GM19455 (cell line): Measurements from ENCODE around the gene PBX3.
"Not testable (repeated sequence)": the region's sequence is repeated elsewhere in the genome, so short reads cannot be mapped to it uniquely, and the experiment has no call there.

Experiments used
- ATAC-seq: cut with Tn5 transposase; IDR thresholded peaks from one replicate; pipeline ENCODE4 v1.9.1; 2021; ENCODE audit not compliant: unreplicated experiment

Gene PBX3

DNA sequence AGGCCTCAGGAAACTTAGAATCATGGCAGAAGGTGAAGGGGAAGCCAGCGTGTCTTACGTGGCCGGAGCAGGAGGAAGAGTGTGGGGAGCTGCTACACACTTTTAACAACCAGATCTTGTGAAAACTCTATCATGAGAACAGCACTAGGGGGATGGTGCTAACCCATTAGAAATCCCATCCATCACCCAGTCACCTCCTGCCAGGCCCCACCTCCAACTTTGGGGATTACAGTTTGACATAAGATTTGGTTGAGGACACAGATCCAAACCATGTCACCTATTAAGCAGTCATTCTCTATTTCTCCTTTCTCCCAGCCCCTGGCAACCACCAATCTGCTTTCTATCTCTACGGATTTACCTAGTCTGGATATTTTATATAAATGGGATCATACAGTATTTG, 26.9 kb downstream of the PBX3 start:
- ATAC-seq = no peak

DNA sequence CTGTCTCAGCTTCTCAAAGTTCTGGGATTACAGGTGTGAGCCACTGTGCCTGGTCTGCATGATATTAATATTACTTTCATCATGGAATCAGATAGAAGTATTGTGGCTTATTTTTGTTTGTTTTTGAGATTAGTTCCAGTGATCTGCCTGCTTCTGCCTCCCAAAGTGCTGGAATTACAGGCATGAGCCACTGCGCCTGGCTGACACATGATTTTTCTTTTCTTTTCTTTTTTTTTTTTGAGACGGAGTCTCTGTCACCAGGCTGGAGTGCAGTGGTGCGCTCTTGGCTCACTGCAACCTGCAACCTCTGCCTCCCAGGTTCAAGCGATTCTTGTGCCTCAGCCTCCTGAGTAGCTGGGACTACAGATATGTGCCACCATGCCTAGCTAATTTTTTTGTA, 29.6 kb downstream of the PBX3 start:
- not testable (repeated sequence) for ATAC-seq

DNA sequence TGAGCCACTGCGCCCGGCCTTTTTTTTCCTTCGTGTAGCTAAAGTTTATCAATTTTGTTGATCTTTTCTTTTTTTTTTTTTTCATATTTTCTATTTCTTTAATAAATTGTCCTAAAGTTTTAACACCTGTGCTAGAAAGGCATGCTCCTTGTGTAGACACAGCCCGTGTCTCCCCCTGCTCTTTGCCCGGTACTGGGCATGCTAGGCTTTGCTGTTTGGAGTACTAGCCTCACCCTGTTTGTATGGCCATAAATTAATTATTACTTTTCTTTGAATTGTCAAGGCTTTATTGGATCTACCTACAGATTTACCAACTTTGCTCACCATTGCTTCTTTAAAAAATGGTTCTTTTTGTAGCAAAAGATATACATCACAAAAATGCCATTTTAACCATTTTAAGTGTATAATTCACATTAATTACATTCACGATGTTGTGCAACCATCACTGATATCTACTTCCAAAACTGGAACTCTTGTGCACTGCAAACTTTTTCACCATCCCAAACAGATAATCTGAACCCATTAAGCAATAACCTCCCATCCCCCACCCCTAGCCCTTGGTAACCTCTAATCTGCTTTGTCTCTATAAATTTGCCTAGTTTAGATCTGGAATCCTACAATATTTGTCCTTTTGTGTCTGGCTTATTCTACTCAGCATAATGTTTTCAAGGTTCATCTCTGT, 31.5 kb downstream of the PBX3 start:
- ATAC-seq = not testable (repeated sequence)

DNA sequence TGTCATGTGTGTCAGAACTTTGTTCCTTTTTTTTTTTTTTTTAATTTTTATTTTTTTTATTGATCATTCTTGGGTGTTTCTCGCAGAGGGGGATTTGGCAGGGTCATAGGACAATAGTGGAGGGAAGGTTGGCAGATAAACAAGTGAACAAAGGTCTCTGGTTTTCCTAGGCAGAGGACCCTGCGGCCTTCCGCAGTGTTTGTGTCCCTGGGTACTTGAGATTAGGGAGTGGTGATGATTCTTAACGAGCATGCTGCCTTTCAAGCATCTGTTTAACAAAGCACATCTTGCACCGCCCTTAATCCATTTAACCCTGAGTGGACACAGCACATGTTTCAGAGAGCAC, 32.0 kb downstream of the PBX3 start:
- ATAC-seq = not testable (repeated sequence)

DNA sequence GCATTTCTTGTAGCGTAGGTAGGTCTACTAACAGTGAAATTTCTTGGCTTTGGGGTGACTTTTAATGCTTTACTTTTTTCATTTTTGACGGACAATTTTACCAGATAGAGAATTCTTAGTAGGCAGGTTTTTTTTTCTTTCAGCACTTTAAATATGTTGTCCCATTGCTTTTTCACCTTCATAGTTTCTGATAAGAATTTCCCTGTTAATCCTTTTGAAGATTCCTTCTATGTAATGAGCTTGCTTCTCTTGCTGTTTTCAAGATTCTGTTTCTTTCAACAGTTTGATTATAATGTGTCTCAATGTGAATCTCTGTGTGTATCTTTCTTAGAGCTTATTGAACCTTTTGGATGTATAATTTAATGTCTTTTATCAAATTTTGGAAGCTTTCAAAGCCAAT, 35.5 kb downstream of the PBX3 start:
- ATAC-seq = no peak

DNA sequence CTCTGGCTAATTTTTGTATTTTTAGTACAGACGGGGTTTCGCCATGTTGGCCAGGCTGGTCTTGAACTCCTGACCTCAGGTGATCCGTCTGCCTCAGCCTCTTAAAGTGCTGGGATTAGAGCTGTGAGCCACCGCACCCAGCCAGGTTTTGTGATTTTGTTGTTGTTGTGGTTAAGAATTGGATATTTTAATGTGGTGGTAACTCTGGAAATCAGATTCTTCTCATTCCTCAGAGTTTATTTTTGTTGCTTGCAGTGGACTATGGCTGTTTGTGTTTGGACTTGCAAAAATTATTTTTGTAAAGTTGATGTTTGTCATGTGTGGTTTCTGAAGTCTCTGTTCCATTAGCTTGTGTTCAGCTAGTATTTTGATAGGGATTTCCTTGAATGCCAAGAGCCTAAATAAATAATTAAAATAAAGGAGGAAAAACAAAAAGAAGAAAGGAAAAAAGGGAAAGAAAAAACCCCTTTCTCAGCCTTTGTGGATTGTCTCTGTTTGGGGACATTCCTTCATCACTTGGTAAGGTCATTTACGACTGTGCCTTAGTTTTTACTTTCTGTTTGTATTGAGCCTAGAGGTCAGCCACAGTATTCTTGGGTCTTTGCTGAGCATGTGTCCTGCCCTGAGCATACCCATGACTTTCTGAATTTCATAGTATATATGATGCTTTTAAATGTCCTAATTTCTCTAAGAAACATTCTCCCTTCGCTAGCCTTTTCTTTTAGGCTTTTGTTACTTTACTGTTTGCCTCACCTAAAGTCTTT, 37.3 kb downstream of the PBX3 start:
- ATAC-seq = no peak

DNA sequence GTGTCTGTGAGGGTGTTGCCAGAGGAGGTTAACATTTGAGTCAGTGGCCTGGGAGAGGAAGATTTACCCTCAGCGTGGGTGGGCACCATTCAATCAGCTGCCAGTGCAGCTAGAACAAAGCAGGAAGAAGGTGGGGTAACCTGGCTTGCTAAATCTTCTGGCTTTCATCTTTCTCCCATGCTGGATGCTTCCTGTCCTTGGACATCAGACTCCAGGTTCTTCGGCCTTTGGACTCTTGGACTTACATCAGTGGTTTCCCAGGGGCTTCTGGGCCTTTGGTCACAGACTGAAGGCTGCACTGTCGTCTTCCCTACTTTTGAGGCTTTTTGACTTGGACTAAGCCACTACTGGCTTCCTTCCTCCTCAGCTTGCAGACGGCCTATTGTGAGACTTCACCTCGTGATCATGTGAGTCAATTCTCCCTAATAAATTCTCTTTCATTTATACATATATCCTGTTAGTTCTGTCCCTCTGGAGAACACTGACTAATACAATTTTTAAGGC, 38.1 kb downstream of the PBX3 start:
- no peak for ATAC-seq

DNA sequence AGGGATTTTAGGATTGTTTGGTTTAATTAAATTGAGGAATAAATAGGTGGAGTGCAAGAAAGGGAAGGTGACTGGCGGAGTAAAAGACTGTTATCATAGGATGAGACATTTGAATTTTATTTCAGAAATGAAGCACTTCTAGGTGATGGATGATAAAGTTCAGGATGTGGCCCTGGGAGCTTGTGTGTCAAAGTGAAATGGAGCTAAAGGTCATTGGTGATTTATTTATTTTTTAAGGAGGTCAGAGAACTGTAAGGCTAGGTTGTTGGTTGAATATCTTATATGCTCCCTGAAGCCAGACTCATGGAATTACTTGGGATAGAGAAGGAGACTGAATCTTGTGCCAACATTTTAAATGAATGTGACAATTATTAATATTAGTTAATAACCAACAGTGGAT, 40.5 kb downstream of the PBX3 start:
- ATAC-seq = no peak

DNA sequence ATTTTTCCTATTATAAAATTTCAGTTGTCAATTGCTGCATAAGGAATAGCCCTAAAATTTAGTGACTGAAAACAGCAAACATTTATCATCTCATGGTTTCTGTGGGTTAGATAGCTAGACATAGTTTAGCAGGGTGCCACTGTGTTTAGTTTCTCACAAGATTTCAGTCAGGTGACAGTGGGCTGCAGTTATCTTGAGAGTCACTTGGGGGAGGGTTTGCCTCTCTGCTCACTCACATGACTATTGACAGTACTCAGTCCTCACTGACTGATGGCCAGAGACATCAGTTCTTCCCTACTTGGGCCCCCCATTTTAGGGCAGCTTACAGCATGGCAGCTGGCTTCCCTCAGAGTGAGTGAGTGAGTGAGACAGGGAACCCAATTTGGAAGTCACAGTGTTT, 42.0 kb downstream of the PBX3 start:
- no peak for ATAC-seq

DNA sequence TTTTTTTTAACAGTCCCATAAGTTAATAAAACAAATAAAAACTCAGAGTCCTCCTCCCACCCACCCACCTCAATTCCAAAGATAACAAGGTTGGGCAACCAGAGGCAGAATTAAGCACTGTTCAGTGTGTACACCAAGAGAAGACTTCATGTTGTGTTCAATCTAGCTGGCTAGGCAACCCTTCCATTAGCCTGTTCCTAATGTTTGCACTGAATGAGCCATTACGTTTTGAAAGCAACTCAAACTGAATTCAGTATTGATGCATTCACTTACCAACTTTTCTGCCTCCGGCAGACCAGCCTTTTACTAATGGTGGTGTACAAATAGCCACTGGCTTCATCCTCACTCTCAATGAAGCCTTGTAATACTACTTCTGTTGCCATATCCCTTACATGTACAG, 47.5 kb downstream of the PBX3 start:
- ATAC-seq = no peak

DNA sequence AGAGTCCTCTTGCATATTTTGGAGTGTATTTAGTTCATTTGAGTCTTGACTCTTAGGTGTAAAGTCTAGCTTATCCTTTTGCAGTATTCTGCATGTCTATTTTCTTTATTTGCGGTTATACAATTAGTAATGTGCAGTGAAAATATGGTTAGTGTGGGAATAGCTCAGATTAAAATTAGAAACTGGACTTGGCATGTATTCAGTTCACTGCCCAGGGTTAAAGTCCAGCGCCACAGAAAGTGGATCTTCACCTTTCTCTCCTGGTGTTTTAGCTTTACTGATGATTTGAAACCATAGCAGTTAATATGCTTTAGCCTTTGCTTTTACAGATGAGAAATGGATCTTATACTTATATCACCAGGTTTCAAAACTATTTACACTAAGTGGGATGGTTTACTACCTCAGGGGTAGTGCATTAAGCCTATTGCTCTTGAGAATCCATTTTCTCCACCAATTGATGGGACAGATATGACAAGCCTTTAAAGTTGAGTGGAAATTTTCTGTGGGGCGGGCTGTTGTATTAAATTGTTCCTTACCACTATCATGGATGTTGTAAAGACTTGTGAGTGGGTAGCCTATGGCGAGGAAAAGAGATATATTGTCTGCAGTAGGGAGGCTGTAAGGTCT, 48.9 kb downstream of the PBX3 start:
- no peak for ATAC-seq

DNA sequence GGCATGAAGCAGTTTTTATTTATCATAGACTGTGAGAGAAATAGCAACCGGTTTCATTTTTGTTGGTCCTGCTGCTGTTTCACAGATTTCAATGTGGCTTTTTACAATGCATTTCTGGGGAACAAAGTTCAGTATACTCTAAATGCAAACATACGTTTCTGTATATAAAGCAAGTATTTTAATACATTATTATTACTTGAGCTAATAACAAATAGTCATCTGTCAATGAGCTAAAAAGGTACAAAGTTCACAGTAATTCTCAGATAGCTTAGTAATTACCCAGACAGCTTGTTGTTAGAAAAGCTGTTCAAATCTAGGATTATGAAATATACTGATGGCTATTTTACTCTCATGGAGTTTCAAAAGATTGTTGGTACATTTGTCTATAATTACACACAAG, 50.8 kb downstream of the PBX3 start:
- no peak for ATAC-seq

DNA sequence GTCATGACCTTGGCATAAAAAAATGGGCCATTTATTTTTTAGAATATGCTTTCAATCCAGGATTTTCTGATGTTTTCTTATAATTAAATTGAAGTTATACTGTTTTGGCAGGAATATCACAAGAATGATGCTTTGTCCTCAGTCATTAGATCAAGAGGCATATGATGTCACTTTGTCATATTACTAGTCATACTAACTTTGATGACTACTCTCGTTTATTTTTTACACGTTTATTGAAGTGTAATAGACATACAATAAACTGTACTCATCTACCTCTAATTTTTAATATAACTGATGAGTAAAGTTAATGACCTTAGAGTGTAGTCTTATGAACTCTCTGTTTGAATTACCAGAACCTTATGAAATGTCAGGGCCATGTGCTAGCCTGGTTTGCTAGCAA, 56.4 kb downstream of the PBX3 start:
- no peak for ATAC-seq

DNA sequence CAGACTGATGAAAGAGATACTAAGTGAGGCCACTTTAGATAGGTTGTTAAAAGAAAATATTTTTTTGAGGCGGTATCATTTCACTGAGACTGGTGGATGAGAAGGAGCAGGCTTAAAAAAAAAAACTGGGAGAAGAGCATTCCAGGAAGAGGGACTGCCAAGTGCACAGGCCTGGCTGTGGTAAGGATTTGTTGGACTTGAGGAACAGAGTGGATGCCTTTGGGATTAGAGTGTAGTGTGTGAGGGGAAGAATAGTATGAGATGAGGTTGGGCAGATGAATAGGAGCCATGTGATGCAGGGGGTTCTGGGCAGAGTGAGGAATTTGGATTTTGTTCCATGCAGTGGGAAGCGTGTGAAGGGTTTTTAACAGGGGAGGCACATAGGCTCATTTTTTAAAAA, 57.9 kb downstream of the PBX3 start:
- ATAC-seq = no peak

DNA sequence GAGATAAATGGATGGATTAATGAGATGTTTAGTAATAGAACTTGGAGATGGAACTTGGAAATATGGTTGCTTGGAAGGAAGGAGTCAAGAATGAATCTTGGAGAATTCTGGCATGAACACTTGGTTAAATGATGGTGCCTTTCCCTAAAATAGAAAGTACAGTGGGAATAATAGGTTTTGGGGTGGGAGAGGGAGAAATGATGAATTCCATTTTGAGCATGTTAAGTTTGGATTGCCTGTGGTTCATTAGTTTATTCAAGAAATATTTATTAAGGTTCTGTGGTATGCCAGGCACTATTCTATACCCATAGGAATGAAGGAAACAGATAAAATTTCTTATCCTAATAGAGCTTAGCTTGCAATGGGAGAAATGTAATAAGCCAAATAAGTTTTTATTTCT, 58.4 kb downstream of the PBX3 start:
- ATAC-seq = no peak

DNA sequence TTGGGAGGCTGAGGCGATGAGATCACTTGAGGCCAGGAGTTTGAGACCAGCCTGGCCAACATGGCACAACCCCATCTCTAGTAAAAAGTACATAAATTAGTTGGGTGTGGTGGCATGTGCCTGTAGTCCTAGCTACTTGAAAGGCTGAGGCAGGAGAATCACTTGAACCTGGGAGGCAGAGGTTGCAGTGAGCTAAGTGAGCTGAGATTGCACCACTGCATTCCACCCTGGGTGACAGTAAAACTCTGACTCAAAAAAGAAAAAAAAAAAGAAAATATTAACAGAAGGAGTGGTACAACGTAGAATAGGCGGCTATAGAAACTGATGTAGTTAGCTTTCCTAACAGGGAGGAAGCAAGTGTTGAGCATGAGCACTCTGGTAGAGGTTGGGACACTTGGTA, 59.9 kb downstream of the PBX3 start:
- no peak for ATAC-seq

DNA sequence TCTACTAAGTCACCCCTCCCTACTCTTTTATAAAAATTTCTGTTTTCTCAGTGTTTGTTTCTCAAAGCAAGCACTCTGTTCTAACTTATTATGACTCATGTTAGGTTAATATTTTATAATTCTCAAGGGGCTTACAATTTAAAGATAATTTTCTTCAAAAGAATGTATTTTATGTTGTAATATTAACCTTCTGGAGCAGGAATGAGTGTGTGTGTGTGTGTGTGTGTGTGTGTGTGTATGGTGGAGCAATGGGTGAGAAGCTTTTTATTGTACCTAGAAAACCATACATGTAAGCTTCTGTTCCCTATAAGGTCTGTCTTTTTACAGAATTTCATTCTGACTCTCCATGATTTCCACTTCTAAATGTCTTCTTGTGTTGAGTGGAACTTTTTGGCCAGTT, 63.0 kb downstream of the PBX3 start:
- ATAC-seq = no peak

DNA sequence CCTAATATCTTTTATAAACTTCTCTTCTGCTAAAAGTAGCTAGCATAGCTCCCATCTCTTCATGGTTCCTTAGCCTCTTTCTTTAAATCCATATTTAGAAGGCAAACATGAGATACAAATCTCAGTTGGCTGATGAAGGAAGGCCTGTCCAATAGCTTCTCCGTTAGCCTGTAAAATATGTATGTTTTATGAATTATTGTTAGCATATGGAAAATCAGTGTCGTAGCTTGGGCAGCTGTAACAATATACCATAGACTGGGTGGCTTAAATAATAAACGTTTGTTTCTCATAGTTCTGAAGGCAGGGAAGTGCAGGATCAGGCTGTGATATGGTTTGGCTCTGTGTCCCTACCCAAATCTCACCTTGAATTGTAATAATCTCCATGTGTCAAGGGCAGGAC, 63.8 kb downstream of the PBX3 start:
- ATAC-seq = no peak

DNA sequence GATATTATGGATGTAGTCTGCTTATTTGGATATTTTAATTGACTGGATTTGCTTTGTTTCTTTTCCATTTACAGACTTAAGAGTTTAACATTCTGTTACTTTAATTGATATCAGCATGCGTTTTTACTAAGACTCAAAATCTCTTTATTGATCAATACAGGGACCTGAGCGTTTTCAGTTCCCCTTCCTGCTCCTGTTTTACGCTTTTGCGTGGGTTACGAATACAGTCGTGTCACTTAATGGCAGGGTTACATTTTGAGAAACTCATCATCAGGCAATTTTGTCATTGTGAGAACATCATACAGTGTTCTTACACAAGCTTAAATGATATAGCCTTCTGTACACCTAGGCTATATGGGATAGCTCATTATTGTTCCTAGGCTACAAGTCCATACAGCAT, 65.2 kb downstream of the PBX3 start:
- no peak for ATAC-seq

DNA sequence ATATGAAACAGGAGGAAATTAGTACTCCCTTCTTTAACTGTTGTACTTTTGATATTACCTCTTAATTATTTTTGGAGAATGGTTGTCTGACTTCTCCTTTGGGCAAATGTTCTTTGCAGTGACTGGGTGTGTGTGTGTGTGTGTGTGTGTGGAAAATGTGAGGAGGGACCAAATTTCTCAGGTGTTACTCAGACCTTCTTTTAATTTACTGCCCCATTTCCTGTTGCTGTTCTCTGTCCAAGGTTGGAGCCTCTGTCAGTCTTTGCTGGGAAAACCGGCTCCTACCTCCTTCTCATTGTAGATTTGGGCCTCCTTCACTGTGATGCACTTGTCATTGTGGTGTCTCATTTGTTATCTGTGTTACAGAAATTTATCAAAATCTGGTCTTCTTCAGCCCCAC, 68.4 kb downstream of the PBX3 start:
- no peak for ATAC-seq

DNA sequence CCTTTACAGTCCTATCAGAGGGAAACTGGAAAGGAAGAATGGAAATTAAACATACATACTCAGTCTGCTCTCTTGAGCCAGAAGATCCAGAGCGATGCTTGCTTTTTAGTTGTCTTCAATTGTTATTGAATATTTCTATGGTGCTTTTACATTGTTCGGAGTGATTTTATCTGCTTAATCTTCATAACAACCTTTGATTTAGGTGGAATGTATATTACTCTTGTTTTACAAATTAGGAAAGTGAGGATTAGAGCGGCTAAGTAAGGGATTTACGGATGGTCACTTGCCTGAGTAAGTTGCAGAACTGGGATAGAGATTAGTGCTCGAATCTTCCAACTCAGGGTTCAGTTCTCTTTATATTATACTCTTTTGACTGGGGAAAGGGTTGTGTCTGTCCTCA, 69.1 kb downstream of the PBX3 start:
- ATAC-seq = no peak

DNA sequence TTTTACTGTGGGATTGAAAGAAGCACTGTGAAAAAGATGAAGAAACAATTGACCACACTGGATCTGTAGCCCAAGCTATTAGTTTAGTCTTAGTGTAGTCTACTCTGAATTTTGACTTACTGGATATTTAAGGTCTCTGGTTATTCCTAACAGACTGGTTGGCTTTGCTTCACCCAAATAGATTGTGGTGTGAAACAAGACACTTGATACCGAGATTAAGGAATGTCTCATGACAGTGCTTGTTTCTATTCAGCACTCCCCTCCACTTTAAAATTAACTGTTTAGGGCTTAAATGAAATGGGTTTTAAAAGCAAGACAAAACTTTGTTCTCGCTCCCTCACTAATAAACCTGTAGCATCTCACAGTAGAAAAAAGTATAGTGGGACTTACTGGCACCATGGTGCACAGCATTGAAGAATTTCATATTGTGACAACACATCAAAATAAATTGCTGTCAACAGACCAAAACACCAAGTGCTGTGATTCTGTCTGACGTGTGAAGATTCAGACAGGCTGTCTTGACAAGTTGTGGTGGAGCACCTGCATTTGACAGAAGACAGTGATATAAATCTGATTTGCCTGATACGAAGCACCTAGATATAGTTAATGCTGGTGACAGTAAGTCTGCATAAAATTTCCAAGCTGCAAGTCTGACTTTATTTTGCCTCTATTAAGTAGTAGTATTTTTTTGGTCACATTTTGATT, 73.1 kb downstream of the PBX3 start:
- ATAC-seq = no peak
